GOT3 (cell line): Measurements from ENCODE around the gene HCN4.

Source experiments
- DNase-seq: peaks from one replicate; lab custom pipeline; 2025; ENCODE audit warnings: mixed read lengths; lab: John Stamatoyannopoulos, UW

The HCN4 gene

GRCh38 chr15:73344056-73344455 is 24.7 kb downstream of the HCN4 start:
- no peak for DNase-seq

DNA sequence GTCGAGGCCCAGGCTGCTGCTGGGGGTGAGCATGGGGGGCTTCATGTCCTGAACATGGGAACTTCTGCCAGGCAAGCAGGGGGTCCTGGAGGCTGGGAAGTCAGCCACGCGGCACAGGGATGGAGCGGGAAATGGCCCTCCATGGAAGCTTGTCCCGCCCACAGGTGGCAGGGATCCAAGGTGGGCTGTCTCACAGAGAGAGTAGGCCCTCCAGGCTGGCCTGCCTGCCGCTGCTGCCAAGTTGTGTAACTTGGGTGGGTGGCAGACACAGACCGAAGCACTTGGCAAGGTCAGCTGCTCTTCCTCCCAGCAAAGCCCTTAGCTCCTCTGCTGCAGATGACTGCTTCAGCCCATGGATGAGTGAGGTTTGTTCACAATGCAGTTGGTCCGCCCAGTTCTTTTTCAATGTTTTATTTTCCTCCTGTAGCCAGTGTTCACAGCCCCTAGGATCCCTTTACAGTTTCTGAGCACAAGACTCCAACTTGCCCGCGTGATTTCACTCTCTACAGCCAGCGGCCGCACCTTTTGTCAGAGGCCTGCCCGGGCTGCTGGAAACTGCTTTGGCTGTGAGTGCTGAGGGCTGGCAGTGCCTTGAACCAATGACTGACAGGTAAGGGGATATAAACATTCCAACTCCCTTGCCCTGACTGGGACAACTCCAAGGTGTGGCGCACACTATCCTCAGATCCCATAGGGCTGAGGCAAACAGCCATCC is 26.7 kb downstream of the HCN4 start:
- no peak for DNase-seq

GRCh38 chr15:73340502-73341192 is 28.1 kb downstream of the HCN4 start:
- DNase-seq, result no peak

DNA sequence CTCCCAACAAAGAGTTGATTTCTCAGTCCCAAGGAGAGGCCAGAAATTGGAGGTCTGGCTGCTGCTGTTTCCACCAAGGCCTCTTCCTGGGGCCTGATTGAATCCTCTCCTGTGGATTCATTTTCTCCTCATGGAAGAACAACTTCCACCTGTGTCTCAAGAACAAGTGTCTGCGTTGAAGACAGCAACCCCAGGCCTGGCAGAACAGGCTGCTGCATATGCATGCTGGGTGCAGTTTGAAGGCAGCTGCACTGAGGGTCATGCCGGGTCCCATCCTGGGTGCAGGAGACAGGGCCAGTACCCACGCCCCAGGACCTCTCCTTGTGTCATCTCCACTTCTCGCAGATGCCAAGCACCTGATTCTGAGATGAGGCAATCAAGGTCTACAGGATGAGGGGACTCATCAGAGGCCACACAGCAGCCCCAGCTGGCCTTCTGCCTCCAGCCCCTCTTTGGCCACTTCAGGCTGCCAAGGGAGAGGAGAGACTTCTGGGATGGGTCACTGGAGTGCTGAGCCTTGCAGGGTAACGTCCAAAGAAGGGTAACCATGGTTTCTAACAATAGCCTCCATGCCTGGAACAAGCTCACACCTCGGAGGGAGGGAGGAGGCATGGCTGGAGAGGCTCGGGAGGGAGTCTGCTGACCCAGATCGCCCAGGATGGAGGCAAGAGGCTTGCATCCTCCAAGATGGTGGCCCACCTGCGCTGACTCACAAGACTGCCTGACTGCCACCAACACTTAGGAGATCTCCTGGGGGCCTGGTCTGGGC is 30.0 kb downstream of the HCN4 start:
- DNase-seq, result no peak

- DNase-seq, result no peak
These were observed 30.7 kb downstream of the HCN4 start for GRCh38 chr15:73338058-73338457.

GRCh38 chr15:73337187-73337586 is 31.6 kb downstream of the HCN4 start:
- DNase-seq, result no peak

DNA sequence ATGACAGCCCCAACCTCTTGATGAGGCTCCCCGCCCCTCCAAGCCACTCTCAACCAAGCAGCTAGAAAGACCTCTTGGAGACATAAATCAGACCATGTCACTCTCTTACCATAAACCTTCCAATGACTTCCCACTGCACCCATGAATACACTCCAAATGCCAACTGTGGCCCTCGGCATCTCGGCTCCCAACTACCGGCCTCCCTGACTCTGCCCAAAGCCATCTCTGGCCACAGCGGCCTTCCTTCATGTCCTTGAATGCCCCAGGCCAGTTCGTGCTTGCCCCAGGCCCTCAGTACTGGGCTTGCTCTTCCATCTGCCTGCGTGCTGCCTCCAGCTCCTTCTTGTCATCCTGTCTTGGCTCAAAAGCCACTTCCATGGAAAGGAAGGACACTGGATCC is 32.0 kb downstream of the HCN4 start:
- no peak for DNase-seq

GRCh38 chr15:73335471-73335870 is 33.3 kb downstream of the HCN4 start:
- DNase-seq, result no peak

DNA sequence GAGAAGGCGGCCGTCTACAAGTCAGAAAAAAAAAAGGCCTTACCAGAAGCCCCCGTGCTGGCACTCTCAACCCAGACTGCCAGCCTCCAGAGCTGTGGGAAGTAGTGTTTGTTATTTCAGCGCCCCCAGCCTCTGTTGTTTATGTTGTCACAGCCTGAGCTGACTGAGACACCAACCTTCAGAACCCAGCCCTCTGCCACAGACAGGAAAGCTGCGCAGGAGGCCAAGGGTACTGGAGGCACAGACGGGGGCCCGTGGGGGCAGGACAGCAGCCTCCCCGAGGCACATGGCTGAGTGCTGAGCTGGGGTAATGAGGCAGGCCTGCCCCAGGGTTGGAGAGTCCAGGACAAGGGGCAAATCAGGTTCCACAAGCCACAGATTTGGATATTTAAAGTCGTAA is 33.7 kb downstream of the HCN4 start:
- no peak for DNase-seq

DNA sequence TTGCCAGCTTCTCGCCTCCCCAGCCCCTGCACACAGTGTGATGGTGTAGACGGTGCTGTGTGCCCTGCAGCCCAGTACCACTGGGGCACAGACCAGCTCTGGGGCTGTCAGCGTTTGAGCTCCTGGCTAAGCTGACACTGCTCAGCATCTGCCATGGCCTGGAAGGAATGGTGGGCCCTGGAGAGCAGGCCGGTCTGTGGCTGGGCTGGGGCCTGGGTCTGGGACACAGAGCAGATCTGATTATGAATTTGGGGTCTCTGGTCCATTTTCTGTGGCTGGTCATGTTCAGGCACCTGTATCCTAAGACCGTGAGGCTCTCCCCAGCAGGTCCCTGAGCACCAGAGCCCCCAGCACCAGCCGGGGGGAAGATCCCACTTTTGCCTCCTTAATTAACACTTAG is 34.7 kb downstream of the HCN4 start:
- DNase-seq, result no peak

GRCh38 chr15:73333001-73333400 is 35.8 kb downstream of the HCN4 start:
- no peak for DNase-seq

GRCh38 chr15:73331991-73332925 is 36.5 kb downstream of the HCN4 start:
- no peak for DNase-seq

GRCh38 chr15:73331501-73331900 is 37.3 kb downstream of the HCN4 start:
- DNase-seq, result no peak

DNA sequence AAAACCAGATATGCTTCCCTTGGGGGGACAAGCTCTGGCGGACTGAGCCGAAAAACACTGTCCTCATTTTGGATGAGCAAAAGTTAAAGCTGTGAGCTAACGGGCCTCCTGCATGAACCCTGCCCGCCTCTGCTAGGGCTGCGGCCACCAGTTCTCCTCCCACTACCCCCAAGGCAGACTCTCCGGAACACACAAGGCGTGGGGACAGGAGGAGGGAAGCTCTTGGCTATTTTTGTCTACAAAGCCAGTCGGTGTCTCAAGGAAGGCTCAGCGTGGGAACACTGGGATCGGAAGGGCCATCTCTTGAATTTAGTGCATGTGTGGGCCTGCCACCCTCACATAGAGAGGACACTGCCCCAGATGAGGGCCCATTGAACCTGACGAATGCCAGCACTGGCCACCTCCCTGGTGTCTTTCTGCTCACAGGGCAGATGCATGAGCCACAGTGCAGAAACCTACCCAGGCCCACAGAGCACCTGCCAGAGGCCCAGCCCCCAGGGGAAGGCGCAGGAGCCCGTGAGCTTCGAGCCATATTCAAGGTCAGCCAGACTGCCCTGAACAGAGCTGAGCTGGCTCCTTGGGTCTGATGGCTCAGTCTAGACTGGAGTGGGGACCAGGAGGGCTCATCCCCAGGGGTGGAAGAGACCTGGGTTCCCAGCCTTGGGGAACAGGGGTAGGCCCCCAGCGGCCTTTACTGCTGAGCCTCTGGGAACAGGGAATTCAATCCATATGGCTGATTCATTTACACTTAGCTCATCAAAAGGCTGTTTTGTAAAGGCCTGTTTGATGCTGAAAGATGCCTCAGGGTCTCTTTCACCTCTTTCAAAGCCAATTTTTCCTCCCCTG is 38.3 kb downstream of the HCN4 start:
- no peak for DNase-seq

DNA sequence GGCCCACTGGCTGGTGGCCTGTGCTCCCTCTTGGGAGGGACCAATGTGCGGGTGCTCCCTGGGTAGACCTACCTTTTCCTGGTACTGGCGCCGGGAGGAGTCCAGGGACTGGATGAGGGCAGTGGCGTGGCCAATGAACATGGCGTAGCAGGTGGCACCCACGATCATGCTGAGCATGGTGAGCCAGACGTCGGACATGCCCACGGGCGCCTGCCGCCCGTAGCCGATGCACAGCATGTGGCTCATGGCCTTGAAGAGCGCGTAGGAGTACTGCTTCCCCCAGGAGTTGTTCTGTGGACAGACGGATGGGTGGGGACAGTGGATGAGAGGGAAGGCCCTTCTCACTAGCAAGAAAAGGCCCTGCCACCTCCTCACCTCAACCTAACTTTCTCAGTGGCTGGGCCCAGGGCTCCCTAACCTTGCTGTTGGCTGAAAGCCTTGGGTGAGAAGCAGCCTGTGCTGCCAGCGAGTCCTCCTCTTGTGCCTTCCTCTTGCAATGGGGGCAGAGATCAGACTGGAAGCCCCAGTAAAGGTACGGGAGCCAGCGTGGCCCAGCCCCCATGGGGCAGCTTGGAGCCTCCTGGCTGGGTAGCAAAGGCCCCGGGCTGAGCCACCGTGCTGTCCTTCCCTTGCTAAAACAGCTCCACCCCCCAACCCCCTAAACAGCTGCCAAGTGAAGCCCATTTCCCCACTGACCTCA is 39.1 kb downstream of the HCN4 start:
- no peak for DNase-seq

DNA sequence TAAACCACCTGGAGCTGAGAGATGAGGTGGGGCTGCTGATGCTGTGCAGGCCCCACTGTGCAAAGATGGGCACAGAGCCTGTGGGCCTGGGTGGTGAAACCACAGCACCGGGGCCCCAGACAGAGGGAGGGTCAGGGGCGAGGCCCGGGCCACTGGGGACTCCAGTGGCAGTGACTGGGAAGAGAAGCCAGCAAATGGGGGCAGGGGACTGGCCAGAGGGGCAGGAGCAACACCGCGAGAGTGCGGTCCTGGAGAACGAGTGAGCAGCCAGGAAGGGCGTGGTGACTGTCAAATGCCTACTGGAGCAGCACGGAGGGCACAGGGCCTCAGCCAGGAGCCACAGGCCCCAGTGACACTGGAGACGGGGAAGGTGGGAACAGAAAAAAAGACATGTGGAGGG is 39.8 kb downstream of the HCN4 start:
- DNase-seq, result no peak

- no peak for DNase-seq
These were observed 40.5 kb downstream of the HCN4 start for GRCh38 chr15:73328149-73328820.

DNA sequence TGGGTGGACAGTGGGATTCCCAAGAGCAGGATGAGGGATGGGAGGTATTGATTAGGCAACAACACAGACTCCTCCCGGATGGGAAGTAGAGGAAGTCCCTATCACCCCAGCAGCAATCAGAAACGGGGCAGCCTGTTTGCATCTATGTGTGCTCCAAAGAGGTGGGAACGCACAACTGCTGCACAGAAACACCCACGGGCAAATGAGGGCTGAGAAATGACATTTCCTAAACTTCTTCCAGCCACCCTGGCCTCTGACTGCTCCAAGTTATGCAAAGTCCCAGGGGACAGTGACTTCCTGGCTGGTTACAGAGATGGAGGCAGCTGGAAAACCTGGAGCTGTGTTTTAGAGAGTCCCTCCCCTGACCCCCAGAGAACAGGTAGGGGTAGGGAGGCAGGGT is 42.6 kb downstream of the HCN4 start:
- DNase-seq, result no peak

GRCh38 chr15:73325191-73325861 is 43.4 kb downstream of the HCN4 start:
- DNase-seq, result no peak
